GM19025 (cell line): ENCODE data around the gene KRT84.
"Not testable (repeated sequence)": the region's sequence is repeated elsewhere in the genome, so short reads cannot be mapped to it uniquely, and the experiment has no call there.

Experiments used
- ATAC-seq: cut with Tn5 transposase; IDR thresholded peaks from one replicate; pipeline ENCODE4 v1.9.1; 2021; ENCODE audit warnings: mild to moderate bottlenecking, low read depth, moderate library complexity; ENCODE audit not compliant: unreplicated experiment

Gene KRT84

GRCh38 chr12:52347551-52348510, 37.6 kb downstream of the KRT84 start:
- no peak for ATAC-seq

- no peak for ATAC-seq
Observed at GRCh38 chr12:52347016-52347415, 38.4 kb downstream of the KRT84 start.

GRCh38 chr12:52346593-52346992, 38.9 kb downstream of the KRT84 start:
- no peak for ATAC-seq

- not testable (repeated sequence) for ATAC-seq
Observed at GRCh38 chr12:52345041-52345440, 40.4 kb downstream of the KRT84 start.

- no peak for ATAC-seq
Observed at GRCh38 chr12:52344111-52344510, 41.3 kb downstream of the KRT84 start.

- ATAC-seq: no peak
Observed at GRCh38 chr12:52343550-52343949, 41.9 kb downstream of the KRT84 start.

GRCh38 chr12:52342781-52343490, 42.5 kb downstream of the KRT84 start:
- no peak for ATAC-seq

- no peak for ATAC-seq
Observed at GRCh38 chr12:52341066-52341580, 44.3 kb downstream of the KRT84 start.

GRCh38 chr12:52338241-52338960, 47.1 kb downstream of the KRT84 start:
- no peak for ATAC-seq

GRCh38 chr12:52337054-52337453, 48.4 kb downstream of the KRT84 start:
- no peak for ATAC-seq

GRCh38 chr12:52336641-52337040, 48.8 kb downstream of the KRT84 start:
- ATAC-seq: no peak

GRCh38 chr12:52335598-52336262, 49.7 kb downstream of the KRT84 start:
- ATAC-seq: no peak

GRCh38 chr12:52334185-52334584, 51.3 kb downstream of the KRT84 start:
- no peak for ATAC-seq

- no peak for ATAC-seq
Observed at GRCh38 chr12:52333321-52333720, 52.1 kb downstream of the KRT84 start.

- no peak for ATAC-seq
Observed at GRCh38 chr12:52332381-52332780, 53.1 kb downstream of the KRT84 start.

- no peak for ATAC-seq
Observed at GRCh38 chr12:52331833-52332232, 53.6 kb downstream of the KRT84 start.

GRCh38 chr12:52331039-52331438, 54.4 kb downstream of the KRT84 start:
- ATAC-seq: no peak

GRCh38 chr12:52327830-52328500, 57.5 kb downstream of the KRT84 start:
- ATAC-seq: no peak
